Measurements from ENCODE around the gene MYPN. TPM values are rescaled to one million over a fixed set of nuclear protein-coding genes. Genes with fewer than 3 reads are reported as not detected.

The MYPN gene
- total and polyA plus RNA-seq, 2 donors (not counting 1 experiment from before 2014, with no cell fraction given) = not detected

GRCh38 chr10:68237173-68237572 is 127.9 kb downstream of the MYPN start:
- no peaks in the 10 kb centered on the region for H3K9me3 ChIP-seq (ENCODE audit: control extremely low read depth in 1 of 3, control insufficient read depth in 2 of 3, insufficient read depth in 1 of 3, low read length in 2 of 3)
- ChIA-PET CTCF (interaction anchor here (1.1 to 1.5 kb wide), 2 partner anchors 10 to 64 kb away, joined by 3 read pairs; no protein-coding TSS in a partner anchor), POLR2A (no interaction called here)
- 90% methylated on average over 2 of the region's 3 CpGs for WGBS (ENCODE audit: insufficient coverage)
- no peak overlapping the region for H3K4me2 ChIP-seq (replicated peaks; ENCODE audit: low read depth, low read length, poor library complexity, severe bottlenecking)
- peaks cover 0 to 8% (median 7%) of the 10 kb centered on the region in 4 experiments for H3K27me3 ChIP-seq (replicated peaks in 1 of 4; ENCODE audit: control extremely low read depth in 1 of 4, control insufficient read depth in 3 of 4, insufficient read depth in 4 of 4, low read length in 3 of 4)
- intact Hi-C loops (cut with micrococcal nuclease) = no loop called here
- H2AFZ ChIP-seq (ENCODE audit: insufficient read depth, low read depth, low read length, poor library complexity, severe bottlenecking) = no peak overlapping the region
- no peak for TF ChIP-seq CTCF (IDR thresholded peaks at IDR 0.05)
- no peak for TF ChIP-seq EZH2 (IDR thresholded peaks at IDR 0.05; ENCODE audit: borderline replicate concordance, insufficient read depth, low read depth, low read length, poor library complexity, severe bottlenecking)
- Mint-ChIP-seq H3K27ac (no peak overlapping the region), H3K9me3 (ENCODE audit: insufficient read depth) (no peaks in the 10 kb centered on the region), H3K4me1 (peaks cover under 1% of the 10 kb centered on the region), H3K4me3 (no peak overlapping the region), H3K27me3 (peaks cover 15% of the 10 kb centered on the region)
- no peak for ATAC-seq (ENCODE audit: low read depth)
- no peaks in the 10 kb centered on the region for H3K36me3 ChIP-seq (replicated peaks in 1 of 2; ENCODE audit: control extremely low read depth in 1 of 2, control insufficient read depth in 1 of 2, extremely low read depth in 1 of 2, insufficient read depth in 2 of 2, low read length in 1 of 2)
- H3K79me2 ChIP-seq (ENCODE audit: control insufficient read depth, insufficient read depth, low read length) = no peaks in the 10 kb centered on the region
- H3K27ac ChIP-seq (ENCODE audit: low read length in 2 of 2) = no peak overlapping the region
- DNase-seq = no peak
- no peak overlapping the region for H3K9ac ChIP-seq (ENCODE audit: low read length)
- no peaks in the 10 kb centered on the region for H4K20me1 ChIP-seq (ENCODE audit: control insufficient read depth, insufficient read depth, low read length, poor library complexity, severe bottlenecking)
- H3K4me3 ChIP-seq (ENCODE audit: control extremely low read depth in 1 of 5, extremely low read depth in 1 of 5, insufficient read depth in 1 of 5, low read depth in 2 of 5, low read length in 4 of 5) = no peak overlapping the region
- H3K4me1 ChIP-seq (ENCODE audit: control insufficient read depth in 2 of 2, insufficient read depth in 2 of 2, low read length in 2 of 2) = no peaks in the 10 kb centered on the region

GRCh38 chr10:68238371-68238770 is 129.1 kb downstream of the MYPN start:
- Histone ChIP-seq H3K36me3 (replicated peaks in 1 of 2; ENCODE audit: control extremely low read depth in 1 of 2, control insufficient read depth in 1 of 2, extremely low read depth in 1 of 2, insufficient read depth in 2 of 2, low read length in 1 of 2) (no peaks in the 10 kb centered on the region), H4K20me1 (ENCODE audit: control insufficient read depth, insufficient read depth, low read length, poor library complexity, severe bottlenecking) (no peaks in the 10 kb centered on the region), H3K79me2 (ENCODE audit: control insufficient read depth, insufficient read depth, low read length) (no peaks in the 10 kb centered on the region), H3K4me2 (replicated peaks; ENCODE audit: low read depth, low read length, poor library complexity, severe bottlenecking) (no peak overlapping the region), H3K27ac (ENCODE audit: low read length in 2 of 2) (no peak overlapping the region), H3K9ac (ENCODE audit: low read length) (no peak overlapping the region), H3K4me1 (ENCODE audit: control insufficient read depth in 2 of 2, insufficient read depth in 2 of 2, low read length in 2 of 2) (no peaks in the 10 kb centered on the region), H3K4me3 (ENCODE audit: control extremely low read depth in 1 of 5, extremely low read depth in 1 of 5, insufficient read depth in 1 of 5, low read depth in 2 of 5, low read length in 4 of 5) (no peak overlapping the region), H3K27me3 (replicated peaks in 1 of 4; ENCODE audit: control extremely low read depth in 1 of 4, control insufficient read depth in 3 of 4, insufficient read depth in 4 of 4, low read length in 3 of 4) (peaks cover 0 to 7% (median 2%) of the 10 kb centered on the region in 4 experiments), H2AFZ (ENCODE audit: insufficient read depth, low read depth, low read length, poor library complexity, severe bottlenecking) (no peak overlapping the region), H3K9me3 (ENCODE audit: control extremely low read depth in 1 of 3, control insufficient read depth in 2 of 3, insufficient read depth in 1 of 3, low read length in 2 of 3) (no peaks in the 10 kb centered on the region)
- WGBS (ENCODE audit: insufficient coverage) = 95% methylated on average over 4 of the region's 6 CpGs
- no peak for ATAC-seq (ENCODE audit: low read depth)
- no peak overlapping the region for H3K4me3 Mint-ChIP-seq
- no peak for TF ChIP-seq EZH2 (IDR thresholded peaks at IDR 0.05; ENCODE audit: borderline replicate concordance, insufficient read depth, low read depth, low read length, poor library complexity, severe bottlenecking)
- peaks cover 7% of the 10 kb centered on the region for H3K27me3 Mint-ChIP-seq
- no peaks in the 10 kb centered on the region for H3K9me3 Mint-ChIP-seq (ENCODE audit: insufficient read depth)
- intact Hi-C loops (cut with micrococcal nuclease) = no loop called here
- CTCF ChIA-PET = no interaction called here
- no peak overlapping the region for H3K27ac Mint-ChIP-seq
- no peaks in the 10 kb centered on the region for H3K4me1 Mint-ChIP-seq
- POLR2A ChIA-PET = no interaction called here
- DNase-seq = no peak

Measured in B cell (primary cell).